OCI-LY7 (cell line): ENCODE data around the gene NEUROD2.

Experiments used
- CTCF ChIP-seq: fragments of 200-600 bp; sonication (generic); conservative IDR thresholded peaks from 2 replicates; pipeline ENCODE4 v1.5.1; 2014; ENCODE audit warnings: mild to moderate bottlenecking, antibody characterized with exemption, low read length, moderate library complexity, mixed read lengths
- EZH2phosphoT487 ChIP-seq: fragments of 200-600 bp; sonication (generic); IDR thresholded peaks from 2 replicates; pipeline ENCODE4 v1.6.1; 2018; ENCODE audit warnings: low read depth, borderline replicate concordance, mild to moderate bottlenecking, mixed run types, antibody characterized with exemption, low read length, moderate library complexity, mixed read lengths

GRCh38 chr17:39593371-39593770 is 14.3 kb downstream of the NEUROD2 start:
- TF ChIP-seq EZH2phosphoT487 (no peak), CTCF (no peak)
